ENCODE data around the gene APBA1.

- TF ChIP-seq CTCF (IDR thresholded peaks at IDR 0.05; ENCODE audit: insufficient read depth, low read depth, low read length) (no peak), EZH2 (IDR thresholded peaks at IDR 0.05; ENCODE audit: insufficient read depth, low read length) (no peak)
Measured at GRCh38 chr9:69379270-69379982, 292.7 kb downstream of the APBA1 start.

Measured in astrocyte (in vitro differentiated cells and primary cell).